ENCODE data around the gene TUBA4A.

Gene TUBA4A

GRCh38 chr2:219207884-219208740, 45.6 kb downstream of the TUBA4A start:
- TF ChIP-seq, protein P1, sequence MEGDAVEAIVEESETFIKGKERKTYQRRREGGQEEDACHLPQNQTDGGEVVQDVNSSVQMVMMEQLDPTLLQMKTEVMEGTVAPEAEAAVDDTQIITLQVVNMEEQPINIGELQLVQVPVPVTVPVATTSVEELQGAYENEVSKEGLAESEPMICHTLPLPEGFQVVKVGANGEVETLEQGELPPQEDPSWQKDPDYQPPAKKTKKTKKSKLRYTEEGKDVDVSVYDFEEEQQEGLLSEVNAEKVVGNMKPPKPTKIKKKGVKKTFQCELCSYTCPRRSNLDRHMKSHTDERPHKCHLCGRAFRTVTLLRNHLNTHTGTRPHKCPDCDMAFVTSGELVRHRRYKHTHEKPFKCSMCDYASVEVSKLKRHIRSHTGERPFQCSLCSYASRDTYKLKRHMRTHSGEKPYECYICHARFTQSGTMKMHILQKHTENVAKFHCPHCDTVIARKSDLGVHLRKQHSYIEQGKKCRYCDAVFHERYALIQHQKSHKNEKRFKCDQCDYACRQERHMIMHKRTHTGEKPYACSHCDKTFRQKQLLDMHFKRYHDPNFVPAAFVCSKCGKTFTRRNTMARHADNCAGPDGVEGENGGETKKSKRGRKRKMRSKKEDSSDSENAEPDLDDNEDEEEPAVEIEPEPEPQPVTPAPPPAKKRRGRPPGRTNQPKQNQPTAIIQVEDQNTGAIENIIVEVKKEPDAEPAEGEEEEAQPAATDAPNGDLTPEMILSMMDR (IDR thresholded peaks at IDR 0.05), result no peak

GRCh38 chr2:219207134-219207883, 46.4 kb downstream of the TUBA4A start:
- TF ChIP-seq, protein P1 (IDR thresholded peaks at IDR 0.05), result no peak

DNA sequence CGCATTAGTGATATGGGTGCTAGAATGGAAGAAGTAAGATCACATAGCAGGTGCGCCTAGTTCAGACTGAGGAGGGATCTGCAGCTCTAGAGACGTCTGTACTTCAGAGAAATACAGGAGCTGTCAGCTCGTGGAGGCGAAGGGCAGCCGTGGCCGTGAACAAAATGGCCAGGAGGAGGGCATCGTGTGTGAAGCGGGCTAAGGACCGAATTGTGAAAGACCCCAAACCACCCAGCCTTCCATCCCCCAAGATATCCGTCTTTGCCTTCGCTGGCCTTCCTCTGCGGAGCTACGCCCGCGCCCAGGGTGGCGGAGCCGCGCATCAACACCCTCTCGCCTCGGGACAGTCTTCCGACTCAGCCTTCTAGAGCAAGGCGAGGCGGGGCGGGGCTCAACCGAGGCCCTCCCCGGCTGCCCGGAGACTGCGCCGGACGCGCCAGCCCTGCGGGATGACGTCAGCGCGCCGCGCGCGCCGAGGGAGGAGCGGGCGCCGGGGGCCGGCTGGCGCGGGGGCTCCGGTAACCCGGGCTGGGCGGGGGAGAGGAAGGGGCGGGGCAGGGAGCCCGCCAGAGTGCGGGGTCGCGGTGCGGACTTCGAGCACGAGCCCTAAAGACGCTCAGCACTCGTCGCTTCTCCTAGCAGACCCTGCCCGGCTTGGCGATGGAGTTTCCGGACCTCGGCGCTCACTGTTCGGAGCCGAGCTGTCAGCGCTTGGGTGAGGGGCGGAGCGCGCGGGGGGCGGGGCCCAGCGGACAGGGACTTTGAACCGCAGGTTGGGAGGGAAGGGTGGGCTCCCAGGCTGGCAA, 47.2 kb downstream of the TUBA4A start, which contains the start of gene ZFAND2B:
Gene ZFAND2B, plus strand, starts transcription at position 455 of the 806 bp plus-strand sequence. Its CDS starts 206 bp downstream, at position 661.
- TF ChIP-seq, protein P1 (IDR thresholded peaks at IDR 0.05), result no peak

- TF ChIP-seq, protein P1 (IDR thresholded peaks at IDR 0.05), result no peak
Observed at GRCh38 chr2:219205981-219206327, 47.8 kb downstream of the TUBA4A start.

DNA sequence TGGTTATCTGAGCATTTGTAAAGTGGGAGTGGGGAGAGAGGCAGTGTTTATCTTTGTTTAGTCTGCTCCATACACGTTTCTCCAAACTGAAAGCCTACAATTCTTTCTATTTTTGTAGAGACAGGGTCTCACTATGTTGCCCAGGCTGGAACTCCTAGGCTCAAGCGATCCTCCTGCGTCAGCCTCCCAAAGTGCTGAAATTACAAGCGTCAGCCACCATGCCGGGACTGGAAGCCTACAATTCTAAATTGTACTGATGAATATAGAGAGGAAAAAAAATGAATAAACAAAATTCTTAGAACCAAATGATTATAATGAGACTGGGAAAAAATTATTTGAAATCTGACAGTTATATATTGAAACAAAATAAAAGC, 48.6 kb downstream of the TUBA4A start:
- TF ChIP-seq, protein P1 (IDR thresholded peaks at IDR 0.05), result no peak

- TF ChIP-seq, protein P1 (IDR thresholded peaks at IDR 0.05), result no peak
Observed at GRCh38 chr2:219204425-219205164, 49.1 kb downstream of the TUBA4A start.
